ENCODE data around the gene DTNB.

Gene DTNB

GRCh38 chr2:25698752-25699151, 25.4 kb upstream of the DTNB start:
- peak; percentile 25 for DNase-seq (ENCODE audit: low read depth)
- TF ChIP-seq CTCF (IDR thresholded peaks at IDR 0.05; ENCODE audit: low read length, missing control alignments) = no peak
- no peak overlapping the region for H3K4me3 ChIP-seq (replicated peaks; ENCODE audit: low read depth, low read length)

GRCh38 chr2:25697559-25698341, 24.4 kb upstream of the DTNB start:
- peak; percentile 5 for DNase-seq (ENCODE audit: low read depth)
- H3K4me3 ChIP-seq (replicated peaks; ENCODE audit: low read depth, low read length) = no peak overlapping the region
- no peak for TF ChIP-seq CTCF (IDR thresholded peaks at IDR 0.05; ENCODE audit: low read length, missing control alignments)

- no peak for DNase-seq (ENCODE audit: low read depth)
- H3K4me3 ChIP-seq (replicated peaks; ENCODE audit: low read depth, low read length) = no peak overlapping the region
- no peak for TF ChIP-seq CTCF (IDR thresholded peaks at IDR 0.05; ENCODE audit: low read length, missing control alignments)
These were observed 19.5 kb upstream of the DTNB start for GRCh38 chr2:25692737-25693445.

GRCh38 chr2:25692143-25692542, 18.8 kb upstream of the DTNB start:
- no peak for TF ChIP-seq CTCF (IDR thresholded peaks at IDR 0.05; ENCODE audit: low read length, missing control alignments)
- peak; percentile 47 for DNase-seq (ENCODE audit: low read depth)
- H3K4me3 ChIP-seq (replicated peaks; ENCODE audit: low read depth, low read length) = no peak overlapping the region

- DNase-seq (ENCODE audit: low read depth) = peak; percentile 8
- no peak overlapping the region for H3K4me3 ChIP-seq (replicated peaks; ENCODE audit: low read depth, low read length)
- no peak for TF ChIP-seq CTCF (IDR thresholded peaks at IDR 0.05; ENCODE audit: low read length, missing control alignments)
These were observed 16.7 kb upstream of the DTNB start for GRCh38 chr2:25690058-25690457.

GRCh38 chr2:25688236-25688635, 14.9 kb upstream of the DTNB start:
- no peak for DNase-seq (ENCODE audit: low read depth)
- no peak for TF ChIP-seq CTCF (IDR thresholded peaks at IDR 0.05; ENCODE audit: low read length, missing control alignments)
- H3K4me3 ChIP-seq (replicated peaks; ENCODE audit: low read depth, low read length) = no peak overlapping the region

Data from fibroblast of pulmonary artery (primary cell).